Spleen (tissue), 7 donors: ENCODE measurements around the gene ROBO1.

Experiments
- CTCF ChIP-seq, 11 experiments: fragments of 200-600 bp in 7 of 11; fragments of 450-650 bp in 4 of 11; sonication (generic) in 4 of 11; IDR thresholded peaks in 8 of 11; conservative IDR thresholded peaks in 3 of 11; 1 replicate in 7 of 11; 2 replicates in 4 of 11; pipeline versions ENCODE4 v1.4.0 to v1.8.0; 2016 to 2021; ENCODE audit warnings: antibody characterized with exemption in 11 of 11, inconsistent platforms in 4 of 11, mild to moderate bottlenecking in 1 of 11
- POLR2A ChIP-seq, 3 donors: fragments of 450-650 bp; IDR thresholded peaks; one replicate each; pipeline ENCODE4 v1.5.1; 2017; ENCODE audit warnings: antibody characterized with exemption in 3 of 3, mild to moderate bottlenecking in 1 of 3
- POLR2AphosphoS5 ChIP-seq, 3 donors: sonication (generic); formaldehyde crosslinking; IDR thresholded peaks; one replicate each; pipeline ENCODE4 v1.5.1; 2017; ENCODE audit warnings: antibody characterized with exemption in 3 of 3
- donor health status: DM: no; HTN: no; CAD: no; lungs with moderate emphysema.
- donor health status: DM: no; HTN: no; CAD: no.
- donor health status: DM: no; HTN: no; CAD: no.

- no peak for TF ChIP-seq CTCF (IDR thresholded peaks at IDR 0.05 in 8 of 11, conservative IDR thresholded peaks at IDR 0.05 in 3 of 11)
- TF ChIP-seq POLR2A (IDR thresholded peaks at IDR 0.05), result no peak
- TF ChIP-seq POLR2AphosphoS5 (IDR thresholded peaks at IDR 0.05), result no peak
Observed at GRCh38 chr3:79672731-79673130, 95.1 kb downstream of the ROBO1 start.
